Breast epithelium (tissue), 4 donors: Measurements from ENCODE around the gene C20orf141. TPM values are rescaled to one million over a fixed set of nuclear protein-coding genes. Genes with fewer than 3 reads are reported as not detected.
"Not testable (repeated sequence)": the region's sequence is repeated elsewhere in the genome, so short reads cannot be mapped to it uniquely, and the experiment has no call there.

ENCODE experiments used
- DNase-seq, 2 donors: peaks; one replicate each; pipeline ENCODE4 v3.0.0-alpha.2; 2019; ENCODE audit warnings: low spot score in 2 of 2
- H3K27ac ChIP-seq, 2 donors: fragments of 200-600 bp; sonication (generic) in 1 of 2; one replicate each; pipeline ENCODE4 v1.5.1; 2016 to 2019; ENCODE audit warnings: mild to moderate bottlenecking in 1 of 2
- H3K27me3 ChIP-seq, 2 donors: fragments of 200-600 bp; sonication (generic) in 1 of 2; one replicate each; pipeline versions ENCODE4 v1.5.1 to v1.6.0; 2017 to 2019; ENCODE audit warnings: control low read depth in 1 of 2, mild to moderate bottlenecking in 1 of 2
- H3K36me3 ChIP-seq: fragments of 200-600 bp; one replicate; pipeline ENCODE4 v1.5.1; 2019
- H3K4me1 ChIP-seq, 2 donors: fragments of 200-600 bp; sonication (generic); one replicate each; pipeline ENCODE4 v1.5.1; 2016 to 2019; ENCODE audit warnings: control low read depth in 1 of 2
- H3K4me3 ChIP-seq, 3 donors: fragments of 200-600 bp; sonication (generic); 1 replicate in 2 of 3; 2 replicates in 1 of 3; pipeline ENCODE4 v1.5.1; 2016 to 2019; ENCODE audit warnings: mild to moderate bottlenecking in 3 of 3, moderate library complexity in 2 of 3
- H3K9me3 ChIP-seq, 2 donors: fragments of 200-600 bp; sonication (generic) in 1 of 2; one replicate each; pipeline ENCODE4 v1.5.1; 2016 to 2019; ENCODE audit warnings: control low read depth in 1 of 2
- CTCF ChIP-seq, 3 donors: fragments of 450-650 bp; IDR thresholded peaks; one replicate each; pipeline ENCODE4 v1.5.1; 2016 to 2017; ENCODE audit warnings: antibody characterized with exemption in 3 of 3, mild to moderate bottlenecking in 3 of 3, moderate library complexity in 3 of 3
- POLR2A ChIP-seq: fragments of 450-650 bp; IDR thresholded peaks from one replicate; pipeline ENCODE4 v1.6.1; 2016; ENCODE audit warnings: antibody characterized with exemption, mild to moderate bottlenecking, moderate library complexity
- POLR2AphosphoS5 ChIP-seq, 3 donors: sonication (generic); formaldehyde crosslinking; IDR thresholded peaks; one replicate each; pipeline ENCODE4 v1.6.1; 2017; ENCODE audit warnings: antibody characterized with exemption in 3 of 3
- intact Hi-C: fragments of 100-400 bp; cut with DNase I; formaldehyde crosslinking; loops from one replicate; pipeline ENCODE4 v1.15.1; 2023; ENCODE audit warnings: low total_unique reads
- total RNA-seq, 3 donors: library from RNA; depleted of rRNA; stranded (reverse); fragments of >200 nt; gene quantifications; one replicate each; pipeline ENCODE4 v1.1.0, GENCODE V29; 2016

The C20orf141 gene
- total RNA-seq, 3 donors from 2014 or later = not detected

- Histone ChIP-seq H3K36me3 (no peaks in the 10 kb centered on the region), H3K27ac (no peak overlapping the region), H3K27me3 (no peaks in the 10 kb centered on the region), H3K4me1 (no peaks in the 10 kb centered on the region), H3K9me3 (no peaks in the 10 kb centered on the region), H3K4me3 (no peak overlapping the region)
- intact Hi-C loops = no loop called here
- TF ChIP-seq POLR2A (no peak), POLR2AphosphoS5 (IDR thresholded peaks at IDR 0.05) (no peak), CTCF (IDR thresholded peaks at IDR 0.05) (no peak)
- DNase-seq = no peak
These were observed 11.9 kb downstream of the C20orf141 start for GRCh38 chr20:2826655-2827054.

DNA sequence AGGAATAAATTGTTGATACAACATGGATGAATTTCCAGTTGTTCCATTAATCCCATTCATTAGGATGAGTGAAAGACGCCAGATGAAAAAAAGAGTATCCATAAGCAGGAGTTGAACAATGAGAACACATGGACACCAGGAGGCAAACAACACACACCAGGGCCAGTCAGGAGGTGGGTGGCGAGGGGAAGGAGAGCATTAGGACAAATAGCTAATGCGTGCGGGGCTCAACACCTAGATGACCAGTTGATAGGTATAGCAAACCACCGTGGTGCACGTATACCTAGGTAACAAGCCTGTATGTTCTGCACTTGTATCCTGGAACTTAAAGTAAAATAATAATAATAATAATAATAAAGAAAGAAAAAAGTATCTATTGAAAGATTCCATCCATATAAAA is 14.6 kb downstream of the C20orf141 start:
- no peaks in the 10 kb centered on the region for H3K36me3 ChIP-seq
- no peaks in the 10 kb centered on the region for H3K9me3 ChIP-seq
- intact Hi-C loops = no loop called here
- H3K4me1 ChIP-seq = no peaks in the 10 kb centered on the region
- no peak for DNase-seq
- no peak overlapping the region for H3K27ac ChIP-seq
- TF ChIP-seq POLR2AphosphoS5 (IDR thresholded peaks at IDR 0.05) (no peak), CTCF (IDR thresholded peaks at IDR 0.05) (no peak), POLR2A (no peak)
- H3K27me3 ChIP-seq = no peaks in the 10 kb centered on the region
- H3K4me3 ChIP-seq = no peak overlapping the region

DNA sequence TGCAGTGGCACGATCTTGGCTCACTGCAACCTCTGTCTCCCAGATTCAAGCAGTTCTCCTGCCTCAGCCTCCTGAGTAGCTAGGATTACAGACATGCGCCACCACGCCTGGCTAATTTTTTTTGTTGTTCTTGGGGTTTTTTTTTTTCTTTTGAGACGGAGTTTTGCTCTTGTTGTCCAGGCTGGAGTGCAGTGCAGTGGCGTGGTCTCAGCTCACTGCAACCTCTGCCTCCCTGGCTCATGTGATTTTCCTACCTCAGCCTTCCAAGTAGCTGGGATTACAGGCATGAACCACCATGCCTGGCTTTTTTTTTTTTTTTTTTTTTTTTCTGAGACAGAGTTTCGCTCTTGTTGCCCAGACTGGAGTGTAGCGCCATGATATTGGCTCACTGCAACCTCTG is 16.4 kb downstream of the C20orf141 start:
- intact Hi-C loops = not testable (repeated sequence)

DNA sequence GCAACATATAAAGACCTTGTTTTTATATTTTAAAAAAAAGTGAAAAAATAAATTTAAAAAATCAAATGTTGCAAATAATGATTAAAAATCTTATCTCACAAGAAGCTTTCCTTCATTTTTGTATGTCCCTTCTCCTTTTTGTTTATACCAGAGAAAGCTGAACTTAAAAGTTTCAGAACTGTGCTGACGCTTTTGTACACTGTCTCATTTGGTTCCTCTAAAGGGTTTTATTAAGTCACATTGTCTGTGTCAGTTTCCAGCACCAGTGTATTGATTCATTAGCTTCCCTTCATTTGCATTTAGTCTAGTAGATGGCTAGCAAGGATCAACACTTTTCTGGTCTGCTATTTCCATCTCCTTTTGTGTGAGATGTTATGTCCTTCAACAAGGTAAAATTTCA is 19.0 kb downstream of the C20orf141 start:
- Histone ChIP-seq H3K36me3 (no peaks in the 10 kb centered on the region), H3K4me1 (no peaks in the 10 kb centered on the region), H3K27ac (no peak overlapping the region), H3K9me3 (no peaks in the 10 kb centered on the region), H3K4me3 (no peak overlapping the region), H3K27me3 (no peaks in the 10 kb centered on the region)
- DNase-seq = no peak
- no peak for TF ChIP-seq POLR2AphosphoS5 (IDR thresholded peaks at IDR 0.05)
- TF ChIP-seq CTCF (IDR thresholded peaks at IDR 0.05) = no peak
- TF ChIP-seq POLR2A = no peak
- intact Hi-C loops = no loop called here

More for the DNA sequence above, 16.4 kb downstream of the C20orf141 start:
- H3K9me3 ChIP-seq, H3K4me1 ChIP-seq, DNase-seq, H3K27ac ChIP-seq, H3K36me3 ChIP-seq, H3K4me3 ChIP-seq, H3K27me3 ChIP-seq: not testable (repeated sequence)

GRCh38 chr20:2834401-2835110 is 19.8 kb downstream of the C20orf141 start:
- DNase-seq = no peak
- Histone ChIP-seq H3K4me3 (no peak overlapping the region), H3K27ac (no peak overlapping the region), H3K36me3 (no peaks in the 10 kb centered on the region), H3K9me3 (no peaks in the 10 kb centered on the region), H3K27me3 (no peaks in the 10 kb centered on the region), H3K4me1 (no peaks in the 10 kb centered on the region)
- intact Hi-C loops = no loop called here
- TF ChIP-seq CTCF (IDR thresholded peaks at IDR 0.05) (no peak), POLR2A (no peak), POLR2AphosphoS5 (IDR thresholded peaks at IDR 0.05) (no peak)
